Naive B cell (primary cell): Measurements from ENCODE around the gene DNPEP. TPM values are rescaled to one million over a fixed set of nuclear protein-coding genes. Genes with fewer than 3 reads are reported as not detected.

Experiments
- ATAC-seq, 2 donors: fragments of 150-1000 bp; cut with Tn5 transposase; 2 replicates each; pipeline ENCODE4 v1.10.0; 2021; ENCODE audit warnings: low read depth in 2 of 2, mild to moderate bottlenecking in 2 of 2, moderate library complexity in 2 of 2
- DNase-seq: peaks from one replicate; pipeline ENCODE4 v3.0.0; 2022
- H3K27ac Mint-ChIP-seq, 6 donors: one replicate each; pipeline ENCODE4 v1.8.0; 2020 to 2022; ENCODE audit warnings: mild to moderate bottlenecking in 6 of 6, mixed read lengths in 6 of 6, moderate library complexity in 5 of 6, inconsistent platforms in 2 of 6
- H3K27me3 Mint-ChIP-seq, 3 donors: one replicate each; pipeline ENCODE4 v1.8.0; 2021 to 2022; ENCODE audit warnings: mixed read lengths in 3 of 3, mild to moderate bottlenecking in 1 of 3
- H3K36me3 Mint-ChIP-seq, 2 donors: one replicate each; pipeline ENCODE4 v1.8.0; 2020 to 2022; ENCODE audit warnings: mixed read lengths in 2 of 2, inconsistent platforms in 1 of 2, mild to moderate bottlenecking in 1 of 2
- H3K4me1 Mint-ChIP-seq, 3 donors: one replicate each; pipeline ENCODE4 v1.8.0; 2020 to 2022; ENCODE audit warnings: mixed read lengths in 3 of 3, inconsistent platforms in 1 of 3, mild to moderate bottlenecking in 1 of 3, moderate library complexity in 1 of 3
- H3K4me3 Mint-ChIP-seq, 8 donors: one replicate each; pipeline ENCODE4 v1.8.0; 2020 to 2022; ENCODE audit warnings: mild to moderate bottlenecking in 8 of 8, mixed read lengths in 8 of 8, moderate library complexity in 8 of 8, inconsistent platforms in 2 of 8
- H3K9me3 Mint-ChIP-seq, 7 donors: one replicate each; pipeline ENCODE4 v1.8.0; 2020 to 2022; ENCODE audit warnings: mixed read lengths in 7 of 7, mild to moderate bottlenecking in 5 of 7, inconsistent platforms in 2 of 7, moderate library complexity in 1 of 7
- polyA plus RNA-seq, 6 donors: library from polyadenylated mRNA; unstranded; fragments of 300-500 nt; fragmentation: Illumina TruSeq; gene quantifications; one replicate each; pipeline ENCODE4 v1.2.3, GENCODE V29; 2021; ENCODE audit warnings: low read depth in 6 of 6

Gene DNPEP
- polyA plus RNA-seq, 6 donors from 2014 or later = 49.4 to 78.6 (median 56.3) TPM

DNA sequence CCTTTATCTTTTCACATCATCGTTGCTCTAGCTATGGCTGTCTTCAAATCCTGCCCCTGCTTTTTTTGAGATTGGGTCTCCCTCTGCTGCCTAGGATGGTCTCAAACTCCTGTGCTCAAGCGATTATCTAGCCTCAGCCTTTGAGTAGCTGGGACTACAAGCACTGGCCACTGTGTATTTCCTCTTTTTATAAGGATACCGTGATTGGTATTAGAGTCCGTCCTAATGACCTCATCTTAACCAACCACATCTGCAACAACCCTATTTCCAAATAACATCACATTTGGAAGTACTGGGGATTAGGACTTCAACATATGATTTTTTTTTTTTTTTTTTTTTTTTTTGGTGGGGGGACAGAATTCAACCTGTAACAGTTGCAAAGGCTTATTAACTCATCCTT, 64.3 kb downstream of the DNPEP start:
- peaks cover 0 to 1% (median 0%) of the 10 kb centered on the region in 7 donors for H3K9me3 Mint-ChIP-seq
- no peaks in the 10 kb centered on the region for H3K36me3 Mint-ChIP-seq
- no peak overlapping the region for H3K4me3 Mint-ChIP-seq
- H3K27me3 Mint-ChIP-seq = peaks cover 35 to 68% (median 56%) of the 10 kb centered on the region in 3 donors
- DNase-seq (no peak), ATAC-seq (no peak)
- no peak overlapping the region for H3K27ac Mint-ChIP-seq
- H3K4me1 Mint-ChIP-seq = peaks cover 0 to 7% (median 0%) of the 10 kb centered on the region in 3 donors

Other genes starting within 250 kb of the DNPEP start
- 10 to 100 TPM; 24.8 to 31.5 (median 27.7) TPM for gene NHEJ1, start 227.1 kb downstream of the DNPEP start, polyA plus RNA-seq
- under 1 TPM in 2 of 6 donors, not detected in 4; 0.18 to 0.24 TPM for gene SLC23A3, start 217.9 kb downstream of the DNPEP start, polyA plus RNA-seq
- 100 to 1,000 TPM; 112 to 157 (median 133) TPM for gene CNPPD1, start 211.0 kb downstream of the DNPEP start, polyA plus RNA-seq
- gene RETREG2, start 209.6 kb downstream of the DNPEP start, polyA plus RNA-seq = 100 to 1,000 TPM in 1 of 6 donors, 10 to 100 TPM in 5; 54.7 to 113 (median 62.7) TPM
- 10 to 100 TPM; 50.7 to 77.7 (median 57.9) TPM for gene ZFAND2B, start 181.1 kb downstream of the DNPEP start, polyA plus RNA-seq
- 1 to 10 TPM in 5 of 6 donors, not detected in 1; 2.1 to 6.4 (median 3.2) TPM for gene ABCB6, start 169.0 kb downstream of the DNPEP start, polyA plus RNA-seq
- 10 to 100 TPM; 12.6 to 25.4 (median 18.1) TPM for gene ATG9A, start 158.3 kb downstream of the DNPEP start, polyA plus RNA-seq
- 10 to 100 TPM; 22.4 to 45.5 (median 25.4) TPM for gene ANKZF1, start 158.1 kb downstream of the DNPEP start, polyA plus RNA-seq
- gene GLB1L, start 142.5 kb downstream of the DNPEP start, polyA plus RNA-seq = 1 to 10 TPM in 2 of 6 donors, under 1 TPM in 3, not detected in 1; 0.24 to 1.5 (median 1.00) TPM
- 10 to 100 TPM; 14.7 to 28.3 (median 21.9) TPM for gene STK16, start 142.4 kb downstream of the DNPEP start, polyA plus RNA-seq
- gene TUBA4B, start 134.7 kb downstream of the DNPEP start, polyA plus RNA-seq = not detected
- gene TUBA4A, start 134.0 kb downstream of the DNPEP start, polyA plus RNA-seq = 100 to 1,000 TPM; 129 to 165 (median 149) TPM
- gene DNAJB2, start 108.5 kb downstream of the DNPEP start, polyA plus RNA-seq = 10 to 100 TPM in 1 of 6 donors, 1 to 10 TPM in 5; 1.1 to 12.9 (median 8.8) TPM
- under 1 TPM in 4 of 6 donors, not detected in 2; 0.29 to 0.80 (median 0.59) TPM for gene PTPRN, start 78.5 kb downstream of the DNPEP start, polyA plus RNA-seq
- not detected for gene RESP18, start 55.2 kb downstream of the DNPEP start, polyA plus RNA-seq
- gene DES, start 30.5 kb upstream of the DNPEP start, polyA plus RNA-seq = not detected
- under 1 TPM in 1 of 6 donors, not detected in 5; 0.18 TPM for gene SPEG, start 46.9 kb upstream of the DNPEP start, polyA plus RNA-seq
- 10 to 100 TPM; 18.2 to 38.8 (median 22.9) TPM for gene GMPPA, start 111.0 kb upstream of the DNPEP start, polyA plus RNA-seq
- not detected for gene ASIC4, start 126.6 kb upstream of the DNPEP start, polyA plus RNA-seq
- 1 to 10 TPM in 1 of 6 donors, under 1 TPM in 5; 0.17 to 5.0 (median 0.41) TPM for gene CHPF, start 155.9 kb upstream of the DNPEP start, polyA plus RNA-seq
- gene TMEM198, start 156.1 kb upstream of the DNPEP start, polyA plus RNA-seq = 1 to 10 TPM in 1 of 6 donors, not detected in 5; 1.2 TPM
- not detected for gene OBSL1, start 183.6 kb upstream of the DNPEP start, polyA plus RNA-seq
- gene INHA, start 184.4 kb upstream of the DNPEP start, polyA plus RNA-seq = not detected
- gene STK11IP, start 209.9 kb upstream of the DNPEP start, polyA plus RNA-seq = 10 to 100 TPM; 11.5 to 16.0 (median 13.5) TPM
- gene SLC4A3, start 239.7 kb upstream of the DNPEP start, polyA plus RNA-seq = not detected